HS-27A (cell line): ENCODE results near the gene CMIP.
"Not testable (repeated sequence)": the region's sequence is repeated elsewhere in the genome, so short reads cannot be mapped to it uniquely, and the experiment has no call there.

Source experiments
- DNase-seq: peaks from one replicate; pipeline ENCODE4 v3.0.0-alpha.2; 2012; ENCODE audit warnings: low read depth, missing footprints

Gene CMIP

GRCh38 chr16:81568749-81569087, 124.1 kb downstream of the CMIP start:
- no peak for DNase-seq

DNA sequence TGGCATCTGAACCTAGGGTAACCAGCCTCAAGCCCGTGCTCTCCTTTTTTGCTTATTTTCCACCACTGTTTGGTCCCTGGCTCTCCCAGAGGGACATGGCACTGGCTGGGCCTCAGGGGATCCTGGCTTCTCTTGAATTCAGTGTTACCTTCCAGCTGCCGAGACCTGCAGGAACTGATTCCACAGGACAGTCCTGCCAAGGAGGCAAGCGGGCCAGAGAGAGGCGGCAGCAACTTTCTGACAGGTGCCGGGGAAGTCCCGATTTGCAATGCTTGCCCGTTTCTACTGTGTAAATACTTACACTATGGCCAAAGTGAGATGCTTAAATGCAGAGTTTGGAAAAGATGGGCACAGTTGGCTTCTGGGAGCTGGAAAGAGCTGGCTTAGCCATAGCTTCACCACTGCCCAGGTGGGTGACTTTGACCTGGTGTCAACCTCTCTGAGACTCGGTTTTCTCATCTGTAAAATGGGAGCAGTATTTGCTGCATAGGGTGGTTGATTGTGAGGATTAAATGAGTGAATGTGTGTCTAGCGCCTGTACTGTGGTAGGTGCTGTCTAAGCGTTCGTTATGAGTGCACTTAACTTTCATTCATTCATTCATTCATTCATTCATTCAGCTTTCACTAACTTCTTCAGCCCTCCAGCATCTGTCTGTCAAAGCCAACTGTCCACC, 124.9 kb downstream of the CMIP start:
- DNase-seq, result no peak

DNA sequence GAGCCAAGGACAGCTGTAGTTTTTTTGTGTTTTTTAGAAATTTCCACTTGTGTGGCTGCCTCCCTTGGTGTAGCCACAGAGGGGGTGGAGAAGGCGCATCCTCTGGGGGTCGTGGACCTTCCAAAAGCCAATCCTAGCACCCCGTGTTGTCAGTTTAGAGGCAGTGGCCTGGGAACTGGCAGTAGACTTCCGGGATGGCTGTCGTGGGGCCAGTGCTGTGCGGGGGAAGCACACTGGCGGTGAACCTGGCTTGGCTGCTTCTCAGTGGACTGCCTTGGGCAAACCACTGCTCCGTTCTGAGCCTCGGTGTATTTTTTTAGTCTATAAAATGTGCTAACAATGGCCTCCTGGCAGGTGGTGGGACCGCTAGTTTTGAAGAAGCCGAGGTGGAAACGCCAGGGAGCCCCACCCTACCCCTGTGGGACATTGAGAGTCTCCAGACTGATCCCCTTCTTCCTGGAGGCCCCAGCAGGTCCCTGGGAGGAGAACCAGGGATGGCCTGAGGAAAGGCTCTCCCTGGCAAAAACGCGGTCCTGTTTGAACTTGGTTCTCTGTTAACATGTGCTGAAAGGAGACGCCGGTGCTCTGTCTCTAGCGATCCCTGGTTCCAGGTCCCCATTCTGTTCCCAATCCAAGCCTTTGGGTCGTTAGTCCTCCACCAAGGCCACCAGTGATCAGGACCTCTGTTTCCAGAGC, 125.7 kb downstream of the CMIP start:
- no peak for DNase-seq

DNA sequence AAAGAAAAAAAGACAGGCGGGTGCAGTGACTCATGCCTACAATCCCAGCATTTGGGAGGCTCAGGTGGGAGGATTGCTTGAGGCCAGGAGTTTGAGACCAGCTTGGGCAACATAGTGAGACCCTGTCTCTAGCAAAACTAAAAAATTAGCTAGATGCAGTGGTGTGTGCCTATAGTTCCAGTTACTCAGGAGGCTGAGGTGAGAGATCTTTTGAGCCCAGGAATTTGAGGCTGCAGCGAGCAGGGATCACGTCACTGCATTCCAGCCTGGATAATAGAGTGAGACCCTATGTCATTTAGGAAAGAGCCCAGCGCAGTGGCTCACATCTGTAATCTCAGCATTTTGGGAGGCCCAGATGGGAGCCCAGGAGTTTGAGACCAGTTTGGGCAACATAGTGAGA, 126.6 kb downstream of the CMIP start:
- no peak for DNase-seq

GRCh38 chr16:81571592-81572385, 127.2 kb downstream of the CMIP start:
- no peak for DNase-seq

DNA sequence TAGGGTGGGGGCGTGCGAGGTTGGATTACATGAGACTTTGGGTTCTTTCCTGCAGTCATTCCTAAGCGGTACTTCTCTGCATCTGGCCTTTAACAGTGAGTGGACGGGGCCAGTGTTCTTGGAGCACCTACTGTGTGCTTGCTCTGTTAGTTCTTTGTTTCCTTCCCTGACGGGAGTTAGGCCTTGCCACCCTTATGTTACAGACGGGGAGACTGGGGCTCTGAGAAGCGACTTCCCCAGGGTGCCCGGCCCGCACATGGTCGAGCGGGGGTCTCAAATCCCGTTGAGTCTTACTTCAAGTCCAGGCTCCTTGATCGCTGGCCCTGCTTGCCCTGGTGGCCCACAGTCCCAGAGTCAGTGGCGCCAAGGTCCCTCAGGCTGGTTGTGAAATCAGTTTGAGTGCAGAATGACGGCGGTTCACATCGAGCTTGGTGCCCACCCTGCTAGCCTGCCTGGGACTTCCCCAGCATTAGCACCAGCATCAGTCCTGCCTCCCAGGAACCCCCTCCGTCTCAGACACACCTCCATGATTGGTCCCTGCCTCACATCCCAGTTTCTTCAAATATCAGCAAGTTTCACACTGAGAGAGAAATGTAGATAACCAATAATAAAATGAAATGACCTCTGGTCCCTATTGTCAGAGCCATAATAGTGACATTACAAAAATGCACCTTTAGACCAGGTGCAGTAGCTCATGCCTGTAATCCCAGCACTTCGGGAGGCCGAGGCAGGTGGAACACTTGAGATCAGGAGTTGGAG, 128.0 kb downstream of the CMIP start:
- no peak for DNase-seq

DNA sequence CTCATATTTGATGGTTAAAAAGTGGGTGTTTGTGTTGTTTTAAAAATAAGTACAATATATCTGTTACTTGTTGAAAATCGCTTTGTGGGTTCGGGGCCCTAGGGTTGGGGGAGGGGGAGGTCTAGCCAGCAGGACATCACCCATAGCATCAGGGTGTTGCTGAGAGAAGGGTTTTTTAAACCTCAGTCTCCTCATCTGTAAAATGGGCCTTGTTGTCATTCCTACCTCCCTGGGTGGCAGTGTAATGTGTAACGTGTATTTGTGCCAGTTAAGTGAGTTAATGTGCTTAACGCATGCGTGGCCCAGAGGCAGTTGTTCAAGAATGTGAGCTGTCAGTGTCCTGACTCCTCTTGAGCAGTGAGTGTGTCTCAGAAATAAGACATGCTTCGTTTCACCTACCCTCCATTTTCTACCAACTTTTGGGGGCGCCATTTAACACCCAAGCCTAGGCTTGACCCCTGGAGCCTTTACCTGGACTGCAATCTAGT, 129.0 kb downstream of the CMIP start:
- no peak for DNase-seq

GRCh38 chr16:81574168-81574567, 129.6 kb downstream of the CMIP start:
- DNase-seq, result no peak

DNA sequence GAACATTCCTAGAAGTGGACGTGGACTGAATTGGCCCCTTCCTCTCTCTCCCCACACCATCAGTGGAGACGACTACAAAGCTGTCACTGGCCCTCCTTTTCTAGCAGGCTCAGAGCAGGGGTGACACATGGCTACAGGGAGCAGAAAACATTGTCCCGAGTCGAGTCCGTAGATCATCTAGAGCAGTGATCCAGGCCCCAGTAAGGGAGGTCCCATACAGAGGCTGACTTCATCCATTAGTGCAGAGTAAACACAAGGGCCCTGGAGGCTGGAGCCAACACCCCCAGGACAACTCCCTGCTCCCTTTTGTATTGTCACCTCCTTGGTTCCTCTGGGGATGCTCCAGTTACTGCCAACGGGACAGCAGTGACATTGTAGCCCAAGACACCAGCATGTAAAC, 130.7 kb downstream of the CMIP start:
- DNase-seq, result no peak

GRCh38 chr16:81575834-81576233, 131.2 kb downstream of the CMIP start:
- DNase-seq, result no peak

GRCh38 chr16:81576696-81577095, 132.1 kb downstream of the CMIP start:
- no peak for DNase-seq

DNA sequence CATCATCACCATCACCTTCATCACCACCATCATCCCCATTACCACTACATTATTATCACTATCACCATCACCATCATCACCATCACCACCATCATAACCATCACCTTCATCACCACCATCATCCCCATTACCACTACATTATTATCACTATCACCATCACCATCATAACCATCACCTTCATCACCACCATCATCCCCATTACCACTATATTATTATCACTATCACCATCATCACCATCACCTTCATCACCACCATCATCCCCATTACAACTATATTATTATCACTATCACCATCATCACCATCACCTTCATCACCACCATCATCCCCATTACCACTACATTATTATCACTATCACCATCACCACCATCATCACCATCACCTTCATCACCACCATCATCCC, 132.7 kb downstream of the CMIP start:
- not testable (repeated sequence) for DNase-seq

- DNase-seq, result no peak
Observed at GRCh38 chr16:81578076-81578475, 133.5 kb downstream of the CMIP start.

DNA sequence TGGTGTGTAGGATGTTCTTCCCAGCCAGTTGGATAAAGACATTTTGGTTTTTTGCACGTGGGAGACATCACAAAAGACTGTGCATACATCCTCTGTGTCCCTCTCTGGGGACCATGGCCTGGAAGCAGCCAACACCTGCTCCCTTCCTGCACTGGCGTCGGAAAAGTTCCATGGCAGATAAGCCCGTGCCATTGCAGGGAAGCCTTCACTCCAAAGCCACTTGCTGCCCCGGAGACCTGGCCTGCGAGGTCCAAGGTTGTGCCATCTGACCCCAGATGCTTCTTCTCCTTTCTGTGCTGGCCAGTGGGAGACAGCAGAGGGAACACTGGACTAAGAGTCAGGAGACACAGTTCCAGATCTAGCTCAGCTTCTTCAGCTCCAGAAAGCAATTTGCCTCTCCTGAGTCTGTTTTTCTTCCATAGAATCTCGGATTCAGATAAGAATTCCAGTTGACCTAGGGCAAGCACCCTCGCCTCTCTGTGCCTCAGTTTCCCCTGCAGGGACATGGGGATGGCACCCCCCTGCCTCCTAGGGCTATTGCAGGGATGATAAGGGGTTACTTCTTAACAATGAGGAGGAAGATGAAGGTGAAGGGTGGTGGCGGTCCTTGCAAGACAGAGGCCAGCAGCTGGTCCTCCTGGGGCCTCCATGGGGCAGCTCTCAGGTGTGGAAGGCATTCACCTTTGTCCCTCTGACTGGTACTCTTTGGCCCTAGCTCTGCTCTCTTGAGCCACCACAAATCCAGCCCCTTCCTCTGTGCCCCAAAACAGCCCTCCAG, 134.2 kb downstream of the CMIP start:
- DNase-seq, result no peak

GRCh38 chr16:81581107-81581506, 136.5 kb downstream of the CMIP start:
- no peak for DNase-seq

DNA sequence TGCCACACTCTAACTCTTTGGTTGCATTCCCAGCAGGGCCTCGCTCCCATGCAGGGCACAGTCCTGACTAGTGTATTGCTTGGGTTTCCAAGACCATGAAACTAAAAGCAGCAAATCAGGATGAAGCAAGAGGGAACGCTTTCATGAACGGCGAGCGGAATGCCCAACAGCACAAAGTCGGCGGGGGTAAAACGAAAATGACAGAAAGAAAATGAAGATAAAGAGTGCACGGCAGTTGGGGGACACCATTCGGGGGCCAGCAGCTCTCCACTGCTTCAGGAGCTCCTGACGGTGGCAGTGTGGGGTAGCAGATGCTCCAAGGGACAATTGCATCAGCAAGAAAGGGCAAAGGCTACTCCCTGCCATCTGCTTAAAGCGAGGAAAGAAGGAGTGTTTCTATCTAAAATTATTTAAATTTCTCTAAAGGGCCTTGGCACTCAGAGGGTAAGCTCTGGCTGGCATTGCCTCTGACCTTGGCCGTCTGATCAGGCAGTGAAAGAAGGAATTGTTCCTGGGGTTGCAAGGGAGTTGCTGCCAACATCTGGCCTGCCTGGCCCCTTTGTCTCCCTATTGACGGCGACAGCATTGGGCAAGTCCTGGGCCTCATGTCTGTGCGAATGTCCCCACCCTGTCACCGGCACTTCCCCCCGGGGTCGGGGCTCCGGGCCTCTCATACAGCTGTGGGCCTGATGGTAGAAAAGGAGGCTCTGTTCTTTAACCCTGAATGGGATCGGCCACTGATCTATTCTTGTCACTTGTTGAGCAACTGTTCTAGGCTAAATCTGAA, 138.2 kb downstream of the CMIP start:
- no peak for DNase-seq

DNA sequence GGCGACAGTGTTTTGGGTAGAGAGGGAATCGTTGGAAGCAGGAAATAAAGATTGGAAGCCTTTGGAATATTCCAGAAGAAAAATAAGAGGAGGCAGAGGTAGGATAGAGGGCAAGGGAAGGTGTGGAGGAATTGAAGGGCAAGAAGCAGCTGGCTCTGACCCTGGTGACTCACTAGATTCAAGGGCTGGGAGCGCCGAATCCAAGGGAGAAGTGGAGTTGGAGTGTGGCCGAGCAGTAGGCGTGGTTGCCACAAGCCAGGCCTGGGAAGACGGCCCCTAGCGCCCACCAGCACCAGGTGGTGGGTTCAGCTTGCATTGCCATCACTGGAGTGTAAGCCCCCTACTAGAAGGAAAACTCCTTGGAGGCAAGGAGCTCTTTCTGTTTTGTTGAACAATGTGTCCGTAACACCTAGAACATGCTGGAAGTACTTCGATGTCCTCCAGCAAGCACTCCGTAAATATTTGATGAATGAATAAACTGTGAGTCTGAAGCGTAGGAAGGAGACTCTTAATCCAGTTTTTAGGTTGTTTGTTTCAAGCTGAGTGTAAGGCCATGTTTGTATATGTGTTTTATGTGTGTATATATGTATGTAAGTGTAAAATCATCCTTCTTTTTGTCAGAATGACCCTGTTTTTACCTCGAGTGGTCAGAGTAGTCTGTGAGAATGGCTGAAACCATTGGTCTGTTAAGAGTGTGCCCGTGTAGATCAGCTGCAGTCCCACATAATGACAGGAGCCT, 139.5 kb downstream of the CMIP start:
- no peak for DNase-seq

DNA sequence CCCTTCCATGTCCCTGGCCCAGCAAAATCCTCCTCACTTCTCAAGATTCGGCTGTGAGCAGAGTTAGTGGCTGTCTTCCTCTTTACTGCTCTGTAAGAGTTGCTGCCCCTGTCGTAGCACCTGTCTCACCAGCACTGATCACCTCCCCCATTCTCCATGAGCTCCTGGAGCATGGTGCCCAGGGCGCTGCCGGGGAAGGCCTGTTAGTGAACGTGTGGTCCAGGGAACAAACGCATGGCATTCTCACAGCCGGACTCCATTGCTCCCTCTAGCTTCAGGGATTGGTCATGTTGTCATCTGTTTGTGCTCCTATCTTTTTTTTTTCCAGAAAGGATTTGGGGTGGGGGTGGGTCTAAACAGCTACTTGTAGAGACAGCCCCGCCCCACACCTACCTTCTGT, 141.2 kb downstream of the CMIP start:
- no peak for DNase-seq

DNA sequence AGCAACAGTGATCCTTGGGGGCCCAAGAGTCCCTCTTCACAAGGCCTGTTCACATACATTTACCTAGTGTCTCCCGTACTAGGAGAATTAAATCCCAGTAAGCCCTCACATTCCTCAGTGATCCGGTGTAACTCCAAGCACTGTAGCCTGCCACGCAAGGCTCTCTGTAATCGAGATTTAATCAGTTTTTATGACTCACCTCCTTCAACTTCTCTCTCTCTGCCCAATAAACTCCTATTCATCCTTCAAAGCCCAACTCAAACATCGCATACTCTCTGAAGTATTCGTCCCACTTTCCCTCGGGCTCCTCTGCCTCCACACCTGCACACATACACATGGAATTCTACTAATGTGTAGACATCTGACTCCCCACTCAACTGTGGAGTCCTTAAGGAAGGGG, 141.8 kb downstream of the CMIP start:
- DNase-seq, result peak; percentile 76
